Hepatocyte (in vitro differentiated cells): ENCODE measurements around the gene TMEM117. TPM values are rescaled to one million over a fixed set of nuclear protein-coding genes. Genes with fewer than 3 reads are reported as not detected.

Experiments
- DNase-seq: peaks from one replicate; pipeline ENCODE4 v3.0.0-alpha.2; 2016; ENCODE audit warnings: low spot score
- H2AFZ ChIP-seq: fragments of 200-600 bp; sonication (generic); 2 replicates; pipeline ENCODE4 v1.6.0; 2016; ENCODE audit warnings: antibody characterized with exemption, mild to moderate bottlenecking
- H3K27ac ChIP-seq: fragments of 200-600 bp; sonication (generic); 2 replicates; pipeline ENCODE4 v1.5.1; 2016; ENCODE audit warnings: mild to moderate bottlenecking
- H3K27me3 ChIP-seq: fragments of 200-600 bp; sonication (generic); 2 replicates; pipeline ENCODE4 v1.6.1; 2016
- H3K36me3 ChIP-seq: fragments of 200-600 bp; sonication (generic); replicated peaks from 2 replicates; pipeline ENCODE4 v1.5.1; 2016; ENCODE audit warnings: low read depth; ENCODE audit not compliant: insufficient read depth
- H3K4me1 ChIP-seq: fragments of 200-600 bp; sonication (generic); 2 replicates; pipeline ENCODE4 v1.5.1; 2016; ENCODE audit warnings: mild to moderate bottlenecking, moderate library complexity; ENCODE audit not compliant: insufficient read depth
- H3K4me2 ChIP-seq: fragments of 200-600 bp; sonication (generic); 2 replicates; pipeline ENCODE4 v1.6.0; 2016
- H3K4me3 ChIP-seq: fragments of 200-600 bp; sonication (generic); 2 replicates; pipeline ENCODE4 v1.5.1; 2016; ENCODE audit warnings: mild to moderate bottlenecking
- H3K79me2 ChIP-seq: fragments of 200-600 bp; sonication (generic); 2 replicates; pipeline ENCODE4 v1.6.0; 2017; ENCODE audit warnings: mild to moderate bottlenecking
- H3K9me2 ChIP-seq: fragments of 200-600 bp; sonication (generic); replicated peaks from 2 replicates; pipeline ENCODE4 v1.6.0; 2017; ENCODE audit warnings: mild to moderate bottlenecking; ENCODE audit not compliant: insufficient read depth
- H3K9me3 ChIP-seq: fragments of 200-600 bp; sonication (generic); 2 replicates; pipeline ENCODE4 v1.5.1; 2016; ENCODE audit warnings: low read depth, mild to moderate bottlenecking
- H4K20me1 ChIP-seq: fragments of 200-600 bp; sonication (generic); 2 replicates; pipeline ENCODE4 v1.6.0; 2016; ENCODE audit warnings: mild to moderate bottlenecking; ENCODE audit not compliant: insufficient read depth, poor library complexity, severe bottlenecking
- CTCF ChIP-seq: fragments of 200-600 bp; sonication (generic); IDR thresholded peaks from 2 replicates; pipeline ENCODE4 v1.5.1; 2016; ENCODE audit warnings: antibody characterized with exemption, mild to moderate bottlenecking; ENCODE audit not compliant: poor library complexity
- EZH2 ChIP-seq: fragments of 200-600 bp; sonication (generic); IDR thresholded peaks from 2 replicates; pipeline ENCODE4 v1.6.1; 2016; ENCODE audit warnings: antibody characterized with exemption, mild to moderate bottlenecking, borderline replicate concordance
- EZH2phosphoT487 ChIP-seq: fragments of 200-600 bp; sonication (generic); IDR thresholded peaks from one replicate; pipeline ENCODE4 v1.6.1; 2018; ENCODE audit warnings: antibody characterized with exemption, mild to moderate bottlenecking, low read depth, moderate library complexity; ENCODE audit not compliant: unreplicated experiment, severe bottlenecking
- WGBS: methylation state at CpG from one replicate; pipeline ENCODE4 v1.1.6; 2016; ENCODE audit warnings: low lambda C conversion rate; ENCODE audit errors: missing lambda C conversion rate; 5-methylcytosine and 5-hydroxymethylcytosine counted together
- polyA plus RNA-seq: library from polyadenylated mRNA; unstranded; fragments of >200 nt; fragmentation: Nextera tagmentation; extraction: Ambion mirVana; gene quantifications from 2 replicates; pipeline ENCODE4 v1.2.1, GENCODE V29; 2016
- total RNA-seq: library from RNA; depleted of rRNA; stranded (reverse); fragments of >200 nt; gene quantifications from 2 replicates; pipeline ENCODE4 v1.2.3, GENCODE V29; 2014

TMEM117 gene
- total and polyA plus RNA-seq, 2 experiments from 2014 or later: 12.4 to 47.1 TPM

- H3K79me2 ChIP-seq: no peaks in the 10 kb centered on the region
- H3K9me3 ChIP-seq: no peaks in the 10 kb centered on the region
- H3K4me2 ChIP-seq: no peak overlapping the region
- no peaks in the 10 kb centered on the region for H3K36me3 ChIP-seq
- H3K9me2 ChIP-seq: no peaks in the 10 kb centered on the region
- 94% methylated on average over 8 of the region's 8 CpGs for WGBS
- no peaks in the 10 kb centered on the region for H4K20me1 ChIP-seq
- H3K27me3 ChIP-seq: no peaks in the 10 kb centered on the region
- no peak overlapping the region for H3K27ac ChIP-seq
- DNase-seq: no peak
- H2AFZ ChIP-seq: no peak overlapping the region
- no peak overlapping the region for H3K4me3 ChIP-seq
- no peaks in the 10 kb centered on the region for H3K4me1 ChIP-seq
- TF ChIP-seq EZH2 (no peak), EZH2phosphoT487 (no peak), CTCF (no peak)
These were observed 11.6 kb upstream of the TMEM117 start for GRCh38 chr12:43824207-43824775.

GRCh38 chr12:43826681-43827080 is 9.2 kb upstream of the TMEM117 start:
- no peaks in the 10 kb centered on the region for H3K36me3 ChIP-seq
- no peak overlapping the region for H3K27ac ChIP-seq
- no peak for DNase-seq
- no peaks in the 10 kb centered on the region for H3K9me3 ChIP-seq
- H3K4me3 ChIP-seq: no peak overlapping the region
- no peaks in the 10 kb centered on the region for H3K79me2 ChIP-seq
- no peak overlapping the region for H2AFZ ChIP-seq
- TF ChIP-seq EZH2 (no peak), EZH2phosphoT487 (no peak), CTCF (no peak)
- no peaks in the 10 kb centered on the region for H3K9me2 ChIP-seq
- H3K27me3 ChIP-seq: no peaks in the 10 kb centered on the region
- H4K20me1 ChIP-seq: no peaks in the 10 kb centered on the region
- WGBS: 83% methylated on average over 3 of the region's 3 CpGs
- H3K4me2 ChIP-seq: no peak overlapping the region
- no peaks in the 10 kb centered on the region for H3K4me1 ChIP-seq

- no peak for DNase-seq
- no peaks in the 10 kb centered on the region for H3K9me3 ChIP-seq
- TF ChIP-seq CTCF (no peak), EZH2 (no peak), EZH2phosphoT487 (no peak)
- H3K27ac ChIP-seq: no peak overlapping the region
- H4K20me1 ChIP-seq: no peaks in the 10 kb centered on the region
- no peaks in the 10 kb centered on the region for H3K4me1 ChIP-seq
- H3K27me3 ChIP-seq: no peaks in the 10 kb centered on the region
- H3K36me3 ChIP-seq: no peaks in the 10 kb centered on the region
- no peaks in the 10 kb centered on the region for H3K79me2 ChIP-seq
- no peak overlapping the region for H2AFZ ChIP-seq
- 90% methylated on average over 1 of the region's 1 CpG for WGBS
- no peak overlapping the region for H3K4me2 ChIP-seq
- no peaks in the 10 kb centered on the region for H3K9me2 ChIP-seq
- H3K4me3 ChIP-seq: no peak overlapping the region
These were observed 8.8 kb upstream of the TMEM117 start for GRCh38 chr12:43827093-43827492.
